ENCODE results near the gene KCNQ5. TPM values are rescaled to one million over a fixed set of nuclear protein-coding genes. Genes with fewer than 3 reads are reported as not detected.

KCNQ5 gene
- total and polyA plus RNA-seq, 2 of the 8 experiments (the other 6 are each of a cell fraction or from before 2014, with no cell fraction given), result 0.83 to 1.2 TPM

DNA sequence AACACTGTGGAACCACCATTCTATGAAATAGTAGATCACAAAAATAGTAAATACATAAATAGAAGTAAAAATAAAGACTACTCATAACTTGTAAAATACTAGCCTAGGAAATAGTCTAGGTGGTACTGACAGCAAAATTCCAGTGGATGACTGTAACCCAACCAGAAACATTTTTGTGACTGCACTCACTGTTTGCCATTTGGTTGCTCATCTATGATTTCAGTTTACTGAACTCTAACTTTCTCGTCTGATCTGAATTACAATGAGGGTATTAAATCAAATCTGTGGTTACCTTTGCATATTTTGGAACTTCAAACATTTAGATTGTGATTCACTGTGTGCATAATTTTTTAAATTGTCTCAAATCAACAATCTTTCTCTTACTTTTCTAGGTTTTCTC lies 452.3 kb downstream of the KCNQ5 start:
- POLR2A ChIA-PET (ENCODE audit: partially characterized antibody), result interaction anchor here (1.1 kb wide), 1 partner anchor 9 kb away, joined by 3 read pairs; no protein-coding TSS in a partner anchor
- Histone ChIP-seq H4K8ac (ENCODE audit: extremely low read depth, insufficient read depth, low read length) (no peak overlapping the region), H3K23me2 (ENCODE audit: low read depth, low read length) (no peaks in the 10 kb centered on the region), H3K27me3 (replicated peaks in 1 of 4; ENCODE audit: control insufficient read depth in 3 of 4, extremely low read depth in 1 of 4, insufficient read depth in 3 of 4, low read length in 3 of 4) (no peaks in the 10 kb centered on the region), H2BK20ac (ENCODE audit: low read length) (no peak overlapping the region), H4K91ac (replicated peaks; ENCODE audit: insufficient read length, low read length) (no peak overlapping the region), H3K4me3 (ENCODE audit: extremely low read depth in 1 of 4, insufficient read depth in 2 of 4, low read depth in 3 of 4, low read length in 4 of 4) (no peak overlapping the region), H3K9me3 (ENCODE audit: insufficient read depth in 2 of 2, low read depth in 1 of 2, low read length in 1 of 2) (no peaks in the 10 kb centered on the region), H2AFZ (ENCODE audit: low read length) (no peak overlapping the region), H3K4me1 (replicated peaks in 1 of 4; ENCODE audit: control insufficient read depth in 3 of 4, insufficient read depth in 4 of 4, low read length in 3 of 4) (peaks cover 0 to 7% (median 3%) of the 10 kb centered on the region in 4 experiments; a peak in 3 of 7 replicates), H3K79me2 (ENCODE audit: control insufficient read depth in 1 of 2, insufficient read depth in 2 of 2, low read length in 2 of 2) (no peaks in the 10 kb centered on the region), H3K36me3 (ENCODE audit: control insufficient read depth in 2 of 4, insufficient read depth in 4 of 4, low read length in 3 of 4) (no peaks in the 10 kb centered on the region), H3K23ac (ENCODE audit: insufficient read length) (no peak overlapping the region), H2BK15ac (ENCODE audit: low read length) (no peak overlapping the region), H3K9ac (replicated peaks in 1 of 4; ENCODE audit: extremely low read depth in 1 of 4, low read depth in 3 of 4, low read length in 3 of 4) (no peak overlapping the region), H3K79me1 (ENCODE audit: low read depth, low read length) (no peaks in the 10 kb centered on the region), H3K56ac (replicated peaks; ENCODE audit: insufficient read length, low read depth, low read length) (no peak overlapping the region), H2AK5ac (ENCODE audit: low read depth, low read length) (no peak overlapping the region), H2BK120ac (replicated peaks; ENCODE audit: low read depth, low read length) (no peak overlapping the region), H3K4ac (replicated peaks; ENCODE audit: insufficient read length, low read depth, low read length) (no peak overlapping the region), H2BK5ac (ENCODE audit: low read depth, low read length) (no peak overlapping the region), H3K27ac (ENCODE audit: low read depth, low read length) (no peak overlapping the region), H3K18ac (ENCODE audit: extremely low read depth, low read length) (no peak overlapping the region), H3K14ac (ENCODE audit: insufficient read length) (no peak overlapping the region), H2BK12ac (ENCODE audit: low read depth, low read length) (no peak overlapping the region), H4K20me1 (replicated peaks in 1 of 2; ENCODE audit: control insufficient read depth in 1 of 2, insufficient read depth in 2 of 2, low read length in 2 of 2) (no peaks in the 10 kb centered on the region), H4K5ac (ENCODE audit: insufficient read length, low read depth, low read length) (no peak overlapping the region), H3K4me2 (ENCODE audit: insufficient read depth in 1 of 2, low read depth in 2 of 2, low read length in 2 of 2) (no peak overlapping the region)
- FAIRE-seq (no peak), DNase-seq (ENCODE audit: low read depth in 1 of 2, low spot score in 2 of 2) (no peak)
- WGBS, 2 experiments (ENCODE audit: extremely low coverage in 1 of 2, insufficient coverage in 1 of 2, insufficient read length in 1 of 2, insufficient replicate concordance in 2 of 2, low coverage in 1 of 2, low lambda C conversion rate in 2 of 2, missing lambda C conversion rate in 1 of 2), result 90% methylated on average over 1 of the region's 1 CpG; no CpG with 5 or more reads in 1 of the 2 experiments
- CTCF ChIA-PET (ENCODE audit: partially characterized antibody), result interaction anchor here (1.3 to 1.6 kb wide), 2 partner anchors 10 to 452 kb away, joined by 3 to 4 read pairs; no protein-coding TSS in a partner anchor
- TF ChIP-seq ATF2 (IDR thresholded peaks at IDR 0.05; ENCODE audit: low read length) (no peak), KDM5A (IDR thresholded peaks at IDR 0.05; ENCODE audit: low read length) (no peak)

All from H1 (cell line).